Measurements from ENCODE around the gene BZW1. TPM values are rescaled to one million over a fixed set of nuclear protein-coding genes. Genes with fewer than 3 reads are reported as not detected.
"Not testable (repeated sequence)": the region's sequence is repeated elsewhere in the genome, so short reads cannot be mapped to it uniquely, and the experiment has no call there.

The BZW1 gene
- total RNA-seq, 1 donor from 2014 or later = 232 TPM

DNA sequence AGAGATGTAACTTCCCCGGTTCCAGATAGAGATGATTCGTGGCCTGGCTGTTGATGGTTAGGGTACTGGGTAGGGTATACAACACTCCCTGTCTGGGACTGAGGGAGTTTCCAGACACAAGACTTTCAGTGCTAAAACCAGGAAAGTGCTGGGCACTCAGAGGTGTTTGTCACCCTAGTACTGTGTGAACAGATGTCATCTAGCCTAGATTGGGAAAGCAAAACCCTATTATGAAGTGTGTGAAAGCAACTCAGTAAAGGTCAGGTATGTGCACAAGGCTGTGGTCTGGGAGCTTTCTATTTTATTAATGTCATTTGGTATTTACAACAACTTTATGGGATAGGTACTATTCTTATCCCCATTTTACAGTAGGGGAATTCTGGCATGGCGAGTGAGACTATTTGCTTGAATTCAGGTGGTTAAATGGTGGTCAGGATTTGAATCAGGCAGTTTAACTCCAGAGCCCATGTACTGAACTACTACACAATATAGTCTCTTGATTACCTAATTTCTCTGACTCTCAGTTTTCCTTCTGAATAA is 2.6 kb downstream of the BZW1 start:
- Mint-ChIP-seq H3K9me3 (ENCODE audit: unreplicated experiment) (peaks cover 8% of the 10 kb centered on the region), H3K27me3 (ENCODE audit: unreplicated experiment) (peaks cover 12% of the 10 kb centered on the region), H3K4me3 (ENCODE audit: unreplicated experiment) (no peak overlapping the region), H3K4me1 (ENCODE audit: low read depth, unreplicated experiment) (peaks cover 12% of the 10 kb centered on the region), H3K36me3 (ENCODE audit: unreplicated experiment) (peaks cover 4% of the 10 kb centered on the region), H3K27ac (ENCODE audit: unreplicated experiment) (no peak overlapping the region)
- TF ChIP-seq, protein P1, sequence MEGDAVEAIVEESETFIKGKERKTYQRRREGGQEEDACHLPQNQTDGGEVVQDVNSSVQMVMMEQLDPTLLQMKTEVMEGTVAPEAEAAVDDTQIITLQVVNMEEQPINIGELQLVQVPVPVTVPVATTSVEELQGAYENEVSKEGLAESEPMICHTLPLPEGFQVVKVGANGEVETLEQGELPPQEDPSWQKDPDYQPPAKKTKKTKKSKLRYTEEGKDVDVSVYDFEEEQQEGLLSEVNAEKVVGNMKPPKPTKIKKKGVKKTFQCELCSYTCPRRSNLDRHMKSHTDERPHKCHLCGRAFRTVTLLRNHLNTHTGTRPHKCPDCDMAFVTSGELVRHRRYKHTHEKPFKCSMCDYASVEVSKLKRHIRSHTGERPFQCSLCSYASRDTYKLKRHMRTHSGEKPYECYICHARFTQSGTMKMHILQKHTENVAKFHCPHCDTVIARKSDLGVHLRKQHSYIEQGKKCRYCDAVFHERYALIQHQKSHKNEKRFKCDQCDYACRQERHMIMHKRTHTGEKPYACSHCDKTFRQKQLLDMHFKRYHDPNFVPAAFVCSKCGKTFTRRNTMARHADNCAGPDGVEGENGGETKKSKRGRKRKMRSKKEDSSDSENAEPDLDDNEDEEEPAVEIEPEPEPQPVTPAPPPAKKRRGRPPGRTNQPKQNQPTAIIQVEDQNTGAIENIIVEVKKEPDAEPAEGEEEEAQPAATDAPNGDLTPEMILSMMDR (IDR thresholded peaks at IDR 0.05; ENCODE audit: partially characterized antibody, unreplicated experiment) = no peak
- DNase-seq = no peak

DNA sequence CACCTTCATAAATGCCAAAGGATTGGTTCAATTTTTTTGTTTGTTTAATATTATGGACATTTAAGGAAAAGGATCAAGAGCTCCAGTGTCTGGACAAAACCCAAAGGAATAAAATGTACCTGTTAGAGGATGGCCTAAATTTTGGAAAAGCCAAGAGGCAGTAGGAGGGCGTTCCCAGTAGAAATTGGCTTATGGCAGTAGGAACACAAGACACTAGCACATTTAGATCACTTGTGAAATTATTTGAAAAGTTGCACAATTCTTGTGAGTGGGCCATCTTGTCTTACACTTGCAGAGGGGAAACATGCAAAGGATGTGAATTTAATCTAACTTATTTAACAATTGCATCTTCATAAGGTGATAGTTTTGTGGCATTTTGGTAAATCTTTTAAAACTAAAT is 3.2 kb downstream of the BZW1 start:
- Mint-ChIP-seq H3K9me3 (ENCODE audit: unreplicated experiment) (peaks cover 8% of the 10 kb centered on the region), H3K4me3 (ENCODE audit: unreplicated experiment) (no peak overlapping the region), H3K27me3 (ENCODE audit: unreplicated experiment) (peaks cover 12% of the 10 kb centered on the region), H3K36me3 (ENCODE audit: unreplicated experiment) (peaks cover 4% of the 10 kb centered on the region), H3K27ac (ENCODE audit: unreplicated experiment) (no peak overlapping the region), H3K4me1 (ENCODE audit: low read depth, unreplicated experiment) (peaks cover 12% of the 10 kb centered on the region)
- TF ChIP-seq, protein P1 (IDR thresholded peaks at IDR 0.05; ENCODE audit: partially characterized antibody, unreplicated experiment) = no peak
- no peak for DNase-seq

DNA sequence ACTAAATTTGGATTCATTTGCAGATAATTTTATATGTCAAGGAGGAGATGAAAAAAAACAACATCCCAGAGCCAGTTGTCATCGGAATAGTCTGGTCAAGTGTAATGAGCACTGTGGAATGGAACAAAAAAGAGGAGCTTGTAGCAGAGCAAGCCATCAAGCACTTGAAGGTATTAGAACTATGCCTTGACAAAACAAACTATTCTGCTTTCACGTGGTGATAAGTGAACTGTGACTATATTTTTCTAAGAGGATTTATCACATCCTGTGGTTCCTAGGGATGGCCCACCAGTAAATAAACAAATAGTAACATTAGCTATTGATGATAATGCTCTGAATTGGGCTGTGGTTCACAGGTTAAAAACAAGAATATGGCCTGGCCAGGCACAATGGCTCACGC is 7.0 kb downstream of the BZW1 start:
- not testable (repeated sequence) for H3K4me1 Mint-ChIP-seq (ENCODE audit: low read depth, unreplicated experiment); H3K27ac Mint-ChIP-seq (ENCODE audit: unreplicated experiment); H3K4me3 Mint-ChIP-seq (ENCODE audit: unreplicated experiment); H3K27me3 Mint-ChIP-seq (ENCODE audit: unreplicated experiment); DNase-seq; H3K9me3 Mint-ChIP-seq (ENCODE audit: unreplicated experiment); H3K36me3 Mint-ChIP-seq (ENCODE audit: unreplicated experiment)

DNA sequence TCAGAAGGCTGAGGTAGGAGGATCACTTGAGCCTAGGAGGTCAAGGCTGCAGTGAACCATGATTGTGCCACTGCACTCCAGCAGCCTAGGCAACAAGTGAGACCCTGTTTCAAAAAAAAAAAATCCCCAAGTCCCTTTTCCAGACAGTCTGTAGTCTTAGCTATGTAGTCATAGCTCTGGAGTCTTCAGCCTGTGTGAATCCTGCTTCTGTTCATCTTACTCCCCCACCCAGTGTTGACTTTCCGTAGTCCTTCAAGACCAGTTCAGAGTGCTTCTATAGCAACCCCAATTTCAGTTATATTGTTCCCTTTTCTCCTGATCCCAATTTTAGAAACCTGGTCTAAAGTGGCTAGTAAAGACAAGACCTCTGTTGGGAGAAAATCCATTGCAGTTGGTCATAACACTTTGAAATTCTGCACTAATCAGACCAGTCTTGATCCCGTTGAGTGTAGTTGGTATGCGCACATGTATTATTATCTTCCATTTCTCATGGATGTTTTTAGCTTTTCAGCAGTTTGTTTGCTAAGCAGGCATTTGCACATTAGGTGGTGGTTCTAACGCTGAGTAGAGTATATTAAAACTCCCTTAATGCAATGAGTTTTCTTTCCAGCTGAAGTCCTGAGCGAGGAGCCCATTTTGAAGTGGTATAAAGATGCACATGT is 9.0 kb downstream of the BZW1 start:
- H3K27ac Mint-ChIP-seq (ENCODE audit: unreplicated experiment) = no peak overlapping the region
- no peak overlapping the region for H3K4me3 Mint-ChIP-seq (ENCODE audit: unreplicated experiment)
- DNase-seq = no peak
- H3K4me1 Mint-ChIP-seq (ENCODE audit: low read depth, unreplicated experiment) = no peaks in the 10 kb centered on the region
- peaks cover 5% of the 10 kb centered on the region for H3K36me3 Mint-ChIP-seq (ENCODE audit: unreplicated experiment)
- no peaks in the 10 kb centered on the region for H3K27me3 Mint-ChIP-seq (ENCODE audit: unreplicated experiment)
- H3K9me3 Mint-ChIP-seq (ENCODE audit: unreplicated experiment) = no peaks in the 10 kb centered on the region
- TF ChIP-seq, protein P1 (IDR thresholded peaks at IDR 0.05; ENCODE audit: partially characterized antibody, unreplicated experiment) = no peak

DNA sequence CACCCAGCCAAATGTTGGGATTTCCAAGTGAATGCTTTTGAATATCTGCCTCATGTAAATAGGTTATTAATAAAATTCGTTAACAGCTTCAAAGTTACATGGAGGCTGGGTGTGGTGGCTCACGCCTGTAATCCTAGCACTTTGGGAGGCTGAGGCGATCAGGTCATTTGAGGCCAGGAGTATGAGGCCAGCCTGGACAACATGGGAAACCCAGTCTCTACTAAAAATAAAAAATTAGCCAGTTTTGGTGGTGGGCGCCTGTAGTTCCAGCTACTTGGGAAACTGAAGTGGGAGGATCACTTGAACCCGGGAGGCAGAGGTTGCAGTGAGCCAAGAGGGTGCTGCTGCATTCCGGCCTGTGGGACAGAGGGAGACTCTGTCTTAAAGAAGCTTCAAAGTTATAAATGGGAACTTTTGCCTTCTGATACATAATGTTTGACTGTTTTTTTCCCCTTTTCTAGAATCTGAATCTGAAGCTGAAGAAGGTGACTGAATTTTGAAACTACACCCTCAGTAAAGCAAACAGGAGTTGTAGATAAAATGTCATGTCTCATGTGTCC is 10.1 kb downstream of the BZW1 start:
- Mint-ChIP-seq H3K27ac (ENCODE audit: unreplicated experiment) (no peak overlapping the region), H3K9me3 (ENCODE audit: unreplicated experiment) (no peaks in the 10 kb centered on the region), H3K4me3 (ENCODE audit: unreplicated experiment) (no peak overlapping the region), H3K4me1 (ENCODE audit: low read depth, unreplicated experiment) (no peaks in the 10 kb centered on the region), H3K27me3 (ENCODE audit: unreplicated experiment) (no peaks in the 10 kb centered on the region), H3K36me3 (ENCODE audit: unreplicated experiment) (peaks cover 5% of the 10 kb centered on the region)
- TF ChIP-seq, protein P1 (IDR thresholded peaks at IDR 0.05; ENCODE audit: partially characterized antibody, unreplicated experiment) = no peak
- DNase-seq = no peak

Data from glutamatergic neuron (in vitro differentiated cells).